Hepatocyte (in vitro differentiated cells): ENCODE measurements around the gene PGAP3.

Source experiments
- CTCF ChIP-seq: fragments of 200-600 bp; sonication (generic); IDR thresholded peaks from 2 replicates; pipeline ENCODE4 v1.5.1; 2016; ENCODE audit warnings: antibody characterized with exemption, mild to moderate bottlenecking; ENCODE audit not compliant: poor library complexity
- EZH2 ChIP-seq: fragments of 200-600 bp; sonication (generic); IDR thresholded peaks from 2 replicates; pipeline ENCODE4 v1.6.1; 2016; ENCODE audit warnings: antibody characterized with exemption, mild to moderate bottlenecking, borderline replicate concordance
- EZH2phosphoT487 ChIP-seq: fragments of 200-600 bp; sonication (generic); IDR thresholded peaks from one replicate; pipeline ENCODE4 v1.6.1; 2018; ENCODE audit warnings: antibody characterized with exemption, mild to moderate bottlenecking, low read depth, moderate library complexity; ENCODE audit not compliant: unreplicated experiment, severe bottlenecking

GRCh38 chr17:39672522-39673334 lies 15.1 kb downstream of the PGAP3 start:
- TF ChIP-seq CTCF (no peak), EZH2 (no peak), EZH2phosphoT487 (no peak)
